IMR-90 (cell line): ENCODE results near the gene MSX1. TPM values are rescaled to one million over a fixed set of nuclear protein-coding genes. Genes with fewer than 3 reads are reported as not detected.

ENCODE experiments used
- ATAC-seq: fragments of 200-7000 bp; cut with Tn5 transposase; 2 replicates; pipeline ENCODE4 v1.9.1; 2020; ENCODE audit warnings: low read depth, mild to moderate bottlenecking, moderate library complexity
- BruUV-seq: library from RNA; stranded (reverse); fragments of 400-500 nt; replicated peaks from 2 replicates; lab custom pipeline; 2021; lab: Mats Ljungman, UMichigan
- CTCF ChIA-PET: fragments of 300-600 bp; formaldehyde crosslinking; extraction: SDS; loops from one replicate; lab custom pipeline; 2021; ENCODE audit warnings: antibody characterized with exemption; lab: Yijun Ruan, JAX
- POLR2A ChIA-PET: fragments of 300-600 bp; sonication (Branson Sonifier 250); formaldehyde crosslinking; loops from one replicate; lab custom pipeline; 2022; ENCODE audit warnings: antibody characterized with exemption; ENCODE audit not compliant: unreplicated experiment; lab: Charles Lee
- DNase-seq: peaks from one replicate; pipeline ENCODE4 v3.0.0; 2013
- H2AFZ ChIP-seq: replicated peaks from 2 replicates; pipeline ENCODE3; 2013; ENCODE audit warnings: low read length, mild to moderate bottlenecking; ENCODE audit not compliant: poor library complexity
- H2AK5ac ChIP-seq: 2 replicates; pipeline ENCODE4 v1.6.1; 2013; ENCODE audit warnings: low read depth, low read length, inconsistent platforms
- H2AK9ac ChIP-seq: replicated peaks from 2 replicates; pipeline ENCODE3; 2013; ENCODE audit warnings: mild to moderate bottlenecking, low read depth, low read length, moderate library complexity; ENCODE audit not compliant: poor library complexity
- H2BK120ac ChIP-seq: 2 replicates; pipeline ENCODE4 v1.6.1; 2013; ENCODE audit warnings: low read depth, low read length, inconsistent platforms
- H2BK15ac ChIP-seq: 3 replicates; pipeline ENCODE4 v1.6.1; 2013; ENCODE audit warnings: low read depth, low read length, inconsistent platforms
- H2BK20ac ChIP-seq: 2 replicates; pipeline ENCODE4 v1.6.1; 2013; ENCODE audit warnings: low read depth, mild to moderate bottlenecking, inconsistent platforms, low read length, moderate library complexity
- H2BK5ac ChIP-seq: 2 replicates; pipeline ENCODE4 v1.6.1; 2013; ENCODE audit warnings: mild to moderate bottlenecking, low read depth, low read length, inconsistent platforms; ENCODE audit not compliant: poor library complexity, severe bottlenecking
- H3K14ac ChIP-seq: replicated peaks from 2 replicates; pipeline ENCODE4 v1.6.1; 2013; ENCODE audit warnings: low read depth, low read length, inconsistent platforms
- H3K18ac ChIP-seq: 2 replicates; pipeline ENCODE4 v1.6.1; 2013; ENCODE audit warnings: low read depth, low read length, control low read depth
- H3K23ac ChIP-seq: 2 replicates; pipeline ENCODE4 v1.6.1; 2013; ENCODE audit warnings: low read depth, low read length, inconsistent platforms
- H3K27ac ChIP-seq: 2 replicates; pipeline ENCODE4 v1.5.1; 2013; ENCODE audit warnings: mild to moderate bottlenecking, control low read depth, low read length; ENCODE audit not compliant: insufficient read depth
- H3K27me3 ChIP-seq: 2 replicates; pipeline ENCODE4 v1.6.1; 2013; ENCODE audit warnings: low read length; ENCODE audit not compliant: control insufficient read depth, insufficient read depth
- H3K36me3 ChIP-seq: 2 replicates; pipeline ENCODE4 v1.6.1; 2013; ENCODE audit warnings: low read length, mixed read lengths; ENCODE audit not compliant: control insufficient read depth, insufficient read depth
- H3K4ac ChIP-seq: 2 replicates; pipeline ENCODE4 v1.6.1; 2013; ENCODE audit warnings: low read depth, low read length, inconsistent platforms
- H3K4me1 ChIP-seq: 2 replicates; pipeline ENCODE4 v1.6.1; 2013; ENCODE audit warnings: low read length, mixed read lengths; ENCODE audit not compliant: control insufficient read depth, insufficient read depth
- H3K4me2 ChIP-seq: 2 replicates; pipeline ENCODE4 v1.6.1; 2013; ENCODE audit warnings: low read depth, mild to moderate bottlenecking, control low read depth, low read length, moderate library complexity
- H3K4me3 ChIP-seq: 2 replicates; pipeline ENCODE4 v1.5.1; 2013; ENCODE audit warnings: low read depth, mild to moderate bottlenecking, control low read depth, low read length, moderate library complexity; ENCODE audit not compliant: insufficient read depth
- H3K56ac ChIP-seq: 2 replicates; pipeline ENCODE4 v1.6.1; 2013; ENCODE audit warnings: low read length, inconsistent platforms; ENCODE audit not compliant: insufficient read depth; ENCODE audit errors: extremely low read depth
- H3K79me1 ChIP-seq, 2 experiments: 2 replicates each; pipeline ENCODE4 v1.6.1; 2013; ENCODE audit warnings: low read length in 2 of 2, inconsistent platforms in 1 of 2, low read depth in 1 of 2
- H3K9ac ChIP-seq: 2 replicates; pipeline ENCODE4 v1.6.1; 2013; ENCODE audit warnings: low read depth, low read length, control low read depth
- H3K9me1 ChIP-seq: 2 replicates; pipeline ENCODE4 v1.6.1; 2013; ENCODE audit warnings: low read length, inconsistent platforms; ENCODE audit not compliant: insufficient read depth
- H3K9me3 ChIP-seq: 2 replicates; pipeline ENCODE4 v1.6.1; 2013; ENCODE audit warnings: low read length; ENCODE audit not compliant: control insufficient read depth, insufficient read depth
- H4K20me1 ChIP-seq: 2 replicates; pipeline ENCODE4 v1.6.1; 2013; ENCODE audit warnings: low read length, inconsistent platforms; ENCODE audit not compliant: insufficient read depth
- H4K5ac ChIP-seq: 2 replicates; pipeline ENCODE4 v1.6.1; 2013; ENCODE audit warnings: mild to moderate bottlenecking, low read depth, low read length, control low read depth
- H4K8ac ChIP-seq, 2 experiments: 2 replicates each; pipeline ENCODE4 v1.6.1; 2013; ENCODE audit warnings: low read depth in 2 of 2, low read length in 2 of 2, control low read depth in 1 of 2, inconsistent platforms in 1 of 2
- H4K91ac ChIP-seq: 2 replicates; pipeline ENCODE4 v1.6.1; 2013; ENCODE audit warnings: low read depth, low read length, inconsistent platforms; ENCODE audit not compliant: insufficient read depth
- POLR2A ChIP-seq: IDR thresholded peaks from 2 replicates; pipeline ENCODE4 v1.6.1; 2012; ENCODE audit warnings: mild to moderate bottlenecking, low read depth, low read length
- WGBS, 2 experiments: methylation state at CpG; one replicate each; pipeline versions ENCODE4 v1.1.5 to v1.1.7; 2013; ENCODE audit warnings: missing lambda C conversion rate in 2 of 2; ENCODE audit not compliant: insufficient read length in 1 of 2; ENCODE audit errors: extremely low coverage in 2 of 2; 5-methylcytosine and 5-hydroxymethylcytosine counted together
- dilution Hi-C: fragments of 300-500 bp; cut with HindIII; formaldehyde crosslinking; loops from one replicate; pipeline ENCODE4 v1.14.3; 2018; ENCODE audit warnings: low sequenced_read_pairs; ENCODE audit not compliant: unreplicated experiment
- in situ Hi-C: fragments of 300-500 bp; cut with MboI; formaldehyde crosslinking; loops from 3 replicates; pipeline ENCODE4 v1.14.3; 2019; ENCODE audit warnings: low sequenced_read_pairs, inconsistent platforms, mixed read lengths
- intact Hi-C: fragments of 100-400 bp; cut with micrococcal nuclease; formaldehyde crosslinking; loops from 2 replicates; pipeline ENCODE4 v1.10.0; 2022
- polyA plus RNA-seq, 3 experiments: library from polyadenylated mRNA; depleted of rRNA; stranded (reverse); fragments of >200 nt; gene quantifications; 2 replicates each; pipeline ENCODE4 v1.2.3, GENCODE V29; 2012; ENCODE audit warnings: low replicate concordance in 1 of 3
- total RNA-seq: library from RNA; depleted of rRNA; stranded (reverse); fragments of >200 nt; gene quantifications from 2 replicates; pipeline ENCODE4 v1.2.3, GENCODE V29; 2012; rRNA removed

Gene MSX1
- total and polyA plus RNA-seq, 2 of the 4 experiments (the other 2 are of a cell fraction), result 1.1 to 3.9 TPM

DNA sequence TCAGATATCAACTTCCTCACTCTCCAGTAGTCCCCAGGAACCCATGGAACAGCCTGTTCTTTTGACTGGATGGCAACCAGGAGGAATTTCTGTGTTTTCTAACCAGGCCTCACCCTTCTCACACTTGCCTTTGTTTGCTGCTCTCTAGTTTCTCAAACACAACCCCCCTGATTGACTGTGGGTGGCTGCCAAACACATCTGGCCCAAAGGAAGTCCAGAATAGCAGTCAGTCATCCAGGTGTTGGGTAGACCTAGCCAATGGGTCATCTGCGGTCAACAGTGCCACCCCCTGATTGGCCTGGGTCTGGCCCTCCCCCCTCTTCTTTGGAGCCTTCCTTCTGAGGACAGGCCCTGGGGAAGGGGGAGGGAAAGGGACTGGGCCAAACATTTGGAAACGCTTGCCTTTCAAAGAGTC is 53.7 kb downstream of the MSX1 start:
- H2BK5ac ChIP-seq, result no peak overlapping the region
- dilution Hi-C loops (no loop called here), in situ Hi-C loops (no loop called here), intact Hi-C loops (no loop called here)
- H3K79me1 ChIP-seq, result no peaks in the 10 kb centered on the region
- H3K4me2 ChIP-seq, result no peak overlapping the region
- H3K56ac ChIP-seq, result no peak overlapping the region
- no peak overlapping the region for H3K18ac ChIP-seq
- H4K5ac ChIP-seq, result no peak overlapping the region
- no peak overlapping the region for H4K91ac ChIP-seq
- H3K9me1 ChIP-seq, result no peaks in the 10 kb centered on the region
- H4K8ac ChIP-seq, result no peak overlapping the region
- CTCF ChIA-PET, result no interaction called here
- H3K27me3 ChIP-seq, result no peaks in the 10 kb centered on the region; the same call in 1 of the 2 replicates
- H3K27ac ChIP-seq, result no peak overlapping the region
- H2BK20ac ChIP-seq, result no peak overlapping the region
- no peak overlapping the region for H2BK15ac ChIP-seq
- no peaks in the 10 kb centered on the region for H4K20me1 ChIP-seq
- no peaks in the 10 kb centered on the region for H3K9me3 ChIP-seq
- H2BK120ac ChIP-seq, result no peak overlapping the region
- no peak overlapping the region for H2AK5ac ChIP-seq
- DNase-seq (no peak), ATAC-seq (no peak)
- H2AK9ac ChIP-seq, result no peak overlapping the region
- H3K4me1 ChIP-seq, result no peaks in the 10 kb centered on the region
- H3K4me3 ChIP-seq, result no peak overlapping the region
- no peak overlapping the region for H3K23ac ChIP-seq
- WGBS, 2 experiments, result no CpG with 5 or more reads among the region's 2 CpGs
- no peak overlapping the region for H3K9ac ChIP-seq
- H3K4ac ChIP-seq, result no peak overlapping the region
- no peak overlapping the region for H2AFZ ChIP-seq
- POLR2A ChIA-PET, result no interaction called here
- H3K14ac ChIP-seq, result no peak overlapping the region
- no TSS peak for BruUV-seq
- no peak for TF ChIP-seq POLR2A
- H3K36me3 ChIP-seq, result no peaks in the 10 kb centered on the region

Other genes starting within 250 kb of the MSX1 start
- 1.3 and 1.4 TPM in 2 replicates for gene CYTL1, start 159.8 kb downstream of the MSX1 start, total RNA-seq
- 5.8 and 7.4 TPM in 2 replicates for gene CYTL1, start 159.8 kb downstream of the MSX1 start, polyA plus RNA-seq (2012; rRNA removed)
- gene STK32B, start 191.8 kb downstream of the MSX1 start, total RNA-seq, result 5.8 and 6.3 TPM in 2 replicates
- gene STK32B, start 191.8 kb downstream of the MSX1 start, polyA plus RNA-seq (2012; rRNA removed), result 5.3 and 5.5 TPM in 2 replicates